SK-N-SH (cell line): ENCODE results near the gene ABCA4. TPM values are rescaled to one million over a fixed set of nuclear protein-coding genes. Genes with fewer than 3 reads are reported as not detected.

Experiments used
- CTCF ChIA-PET: fragments of 300-600, 350-600 bp; formaldehyde crosslinking; extraction: SDS; loops from one replicate; lab custom pipeline; 2021; lab: Yijun Ruan, JAX
- POLR2A ChIA-PET: fragments of 350-600 bp; sonication (Branson Sonifier 250); formaldehyde crosslinking; extraction: SDS; loops from one replicate; lab custom pipeline; 2020; ENCODE audit warnings: antibody characterized with exemption, inconsistent platforms; lab: Yijun Ruan, JAX
- DNase-seq: peaks from one replicate; pipeline ENCODE4 v3.0.0; 2012
- H2AFZ ChIP-seq: fragments of 200-600 bp; sonication (generic); 2 replicates; pipeline ENCODE4 v1.8.1; 2016; ENCODE audit warnings: antibody characterized with exemption, mild to moderate bottlenecking, low read depth
- H3F3A ChIP-seq: fragments of 200-600 bp; sonication (generic); replicated peaks from 2 replicates; pipeline ENCODE3; 2016; ENCODE audit warnings: antibody characterized with exemption, mild to moderate bottlenecking; ENCODE audit not compliant: insufficient read depth
- H3K27ac ChIP-seq, 2 experiments: fragments of 200-500 bp in 1 of 2; fragments of 200-600 bp in 1 of 2; sonication (Bioruptor generic) in 1 of 2; sonication (generic), shearing (Covaris generic) in 1 of 2; 2 replicates each; pipeline versions ENCODE4 v1.5.1 to v1.6.1; 2014 to 2016; ENCODE audit warnings: low read depth in 2 of 2, inconsistent platforms in 1 of 2, low read length in 1 of 2, mild to moderate bottlenecking in 1 of 2, mixed read lengths in 1 of 2
- H3K27me3 ChIP-seq: fragments of 200-600 bp; sonication (generic), shearing (Covaris generic); 2 replicates; pipeline ENCODE4 v1.6.1; 2016; ENCODE audit warnings: mixed run types; ENCODE audit not compliant: insufficient read depth
- H3K36me3 ChIP-seq, 2 experiments: fragments of 200-500 bp in 1 of 2; fragments of 200-600 bp in 1 of 2; sonication (Bioruptor generic) in 1 of 2; sonication (generic) in 1 of 2; replicated peaks in 1 of 2; 2 replicates each; pipeline versions ENCODE3 to v1.5.1; 2014 to 2016; ENCODE audit warnings: low read length in 1 of 2, mild to moderate bottlenecking in 1 of 2; ENCODE audit not compliant: insufficient read depth in 2 of 2, control insufficient read depth in 1 of 2
- H3K4me1 ChIP-seq, 2 experiments: fragments of 200-500 bp in 1 of 2; fragments of 200-600 bp in 1 of 2; sonication (Bioruptor generic) in 1 of 2; sonication (generic), shearing (Covaris generic) in 1 of 2; 2 replicates each; pipeline versions ENCODE4 v1.5.1 to v1.6.1; 2014 to 2016; ENCODE audit warnings: low read depth in 1 of 2, low read length in 1 of 2, mixed run types in 1 of 2; ENCODE audit not compliant: insufficient read depth in 2 of 2, control insufficient read depth in 1 of 2
- H3K4me2 ChIP-seq: fragments of 200-600 bp; sonication (generic), shearing (Covaris generic); 2 replicates; pipeline ENCODE4 v1.6.1; 2017; ENCODE audit warnings: mixed run types
- H3K4me3 ChIP-seq, 2 experiments: fragments of 200-500 bp in 1 of 2; fragments of 200-600 bp in 1 of 2; sonication (Bioruptor generic) in 1 of 2; sonication (generic), shearing (Covaris generic) in 1 of 2; 2 replicates each; pipeline versions ENCODE4 v1.5.1 to v1.8.1; 2014 to 2016; ENCODE audit warnings: low read depth in 2 of 2, inconsistent platforms in 1 of 2, low read length in 1 of 2, mild to moderate bottlenecking in 1 of 2, mixed read lengths in 1 of 2, moderate library complexity in 1 of 2
- H3K79me2 ChIP-seq: fragments of 200-600 bp; sonication (generic); 2 replicates; pipeline ENCODE4 v1.8.1; 2017; ENCODE audit warnings: mild to moderate bottlenecking; ENCODE audit not compliant: insufficient read depth
- H3K9ac ChIP-seq: fragments of 200-600 bp; sonication (generic); 2 replicates; pipeline ENCODE4 v1.6.1; 2017; ENCODE audit warnings: mixed run types
- H3K9me2 ChIP-seq: fragments of 200-600 bp; sonication (generic); 2 replicates; pipeline ENCODE4 v1.6.1; 2017; ENCODE audit warnings: mixed run types
- H3K9me3 ChIP-seq: fragments of 200-600 bp; sonication (generic); 2 replicates; pipeline ENCODE4 v1.6.1; 2017; ENCODE audit warnings: mixed run types, mild to moderate bottlenecking, moderate library complexity
- H4K20me1 ChIP-seq: fragments of 200-600 bp; sonication (generic); 2 replicates; pipeline ENCODE4 v1.6.1; 2017; ENCODE audit warnings: mild to moderate bottlenecking, mixed run types; ENCODE audit not compliant: insufficient read depth
- CHD2 ChIP-seq: fragments of 150-350 bp; IDR thresholded peaks from 2 replicates; pipeline ENCODE4 v1.6.1; 2018; ENCODE audit warnings: low read length; ENCODE audit not compliant: partially characterized antibody
- ELF1 ChIP-seq: IDR thresholded peaks from 2 replicates; pipeline ENCODE4 v1.4.0; 2012
- EP300 ChIP-seq, 2 experiments: IDR thresholded peaks; 2 replicates each; pipeline versions ENCODE4 v1.4.0 to v1.6.1; 2012; ENCODE audit warnings: borderline replicate concordance in 1 of 2, low read depth in 1 of 2, low read length in 1 of 2
- EZH2phosphoT487 ChIP-seq: fragments of 200-600 bp; sonication (generic); IDR thresholded peaks from 2 replicates; pipeline ENCODE4 v1.6.1; 2017; ENCODE audit warnings: low read depth, mixed run types, mild to moderate bottlenecking, antibody characterized with exemption, moderate library complexity, borderline replicate concordance
- FOXJ3 ChIP-seq: sonication (generic); formaldehyde crosslinking; IDR thresholded peaks from 2 replicates; pipeline ENCODE4 v1.5.1; 2020; ENCODE audit warnings: mild to moderate bottlenecking, missing genetic modification reagents
- GABPA ChIP-seq: IDR thresholded peaks from 2 replicates; pipeline ENCODE4 v1.4.0; 2012; ENCODE audit warnings: low read depth, mild to moderate bottlenecking
- GATA2 ChIP-seq: sonication (generic); formaldehyde crosslinking; IDR thresholded peaks from 2 replicates; pipeline ENCODE4 v1.5.0; 2020; ENCODE audit warnings: mild to moderate bottlenecking, missing genetic modification reagents
- IRF3 ChIP-seq: fragments of 150-350 bp; IDR thresholded peaks from 2 replicates; pipeline ENCODE4 v1.6.1; 2016; ENCODE audit warnings: mild to moderate bottlenecking, low read depth, low read length
- JUND ChIP-seq: IDR thresholded peaks from 2 replicates; pipeline ENCODE4 v1.4.0; 2012
- MEF2A ChIP-seq: IDR thresholded peaks from 2 replicates; pipeline ENCODE4 v1.4.0; 2012; ENCODE audit warnings: low read depth, borderline replicate concordance
- NFIC ChIP-seq: IDR thresholded peaks from 2 replicates; pipeline ENCODE4 v1.4.0; 2012; ENCODE audit warnings: borderline replicate concordance
- PBX3 ChIP-seq: IDR thresholded peaks from 2 replicates; pipeline ENCODE4; 2012
- POLR2AphosphoS5 ChIP-seq: IDR thresholded peaks from 2 replicates; pipeline ENCODE4 v1.6.1; 2012; ENCODE audit warnings: low read depth, low read length
- RAD21 ChIP-seq: IDR thresholded peaks from 2 replicates; pipeline ENCODE4 v1.6.1; 2012; ENCODE audit warnings: mild to moderate bottlenecking, low read length
- RXRA ChIP-seq: IDR thresholded peaks from 2 replicates; pipeline ENCODE4 v1.4.0; 2012; ENCODE audit warnings: low read depth, mild to moderate bottlenecking, borderline replicate concordance
- SIN3A ChIP-seq: IDR thresholded peaks from 2 replicates; pipeline ENCODE4 v1.6.1; 2012; ENCODE audit warnings: low read depth, mild to moderate bottlenecking, low read length, moderate library complexity, borderline replicate concordance
- SMC3 ChIP-seq: IDR thresholded peaks from 2 replicates; pipeline ENCODE4 v1.6.1; 2012; ENCODE audit warnings: low read depth, low read length, improper control_type of control experiment
- TCF12 ChIP-seq: IDR thresholded peaks from 2 replicates; pipeline ENCODE4 v1.4.0; 2012
- TEAD4 ChIP-seq: IDR thresholded peaks from 2 replicates; pipeline ENCODE4 v1.4.0; 2012; ENCODE audit warnings: mild to moderate bottlenecking, borderline replicate concordance; ENCODE audit not compliant: insufficient read depth
- YY1 ChIP-seq: IDR thresholded peaks from 2 replicates; pipeline ENCODE4 v1.4.0; 2012; ENCODE audit warnings: low read depth, mild to moderate bottlenecking
- WGBS: methylation state at CpG from one replicate; pipeline ENCODE4 v1.1.6; 2017; ENCODE audit warnings: low lambda C conversion rate; 5-methylcytosine and 5-hydroxymethylcytosine counted together
- polyA plus RNA-seq, 3 experiments: library from polyadenylated mRNA; depleted of rRNA; stranded (reverse); fragments of >200 nt; gene quantifications; 2 replicates each; pipeline ENCODE4 v1.2.3, GENCODE V29; 2012
- TF ChIP-seq, protein P1 (sequence below): IDR thresholded peaks from 2 replicates; pipeline ENCODE4 v1.4.0; 2012; ENCODE audit warnings: low read depth, borderline replicate concordance
- TF ChIP-seq, protein P2 (sequence below): IDR thresholded peaks from 2 replicates; pipeline ENCODE4 v1.4.0; 2012; ENCODE audit warnings: low read depth
- TF ChIP-seq, protein P3 (sequence below): fragments of 200-600 bp; sonication (generic); IDR thresholded peaks from 2 replicates; pipeline ENCODE4 v1.6.1; 2017; ENCODE audit warnings: antibody characterized with exemption, mild to moderate bottlenecking, moderate library complexity

ABCA4 gene
- polyA plus RNA-seq, 1 of the 3 experiments (the other 2 are of a cell fraction): 0.03 TPM

DNA sequence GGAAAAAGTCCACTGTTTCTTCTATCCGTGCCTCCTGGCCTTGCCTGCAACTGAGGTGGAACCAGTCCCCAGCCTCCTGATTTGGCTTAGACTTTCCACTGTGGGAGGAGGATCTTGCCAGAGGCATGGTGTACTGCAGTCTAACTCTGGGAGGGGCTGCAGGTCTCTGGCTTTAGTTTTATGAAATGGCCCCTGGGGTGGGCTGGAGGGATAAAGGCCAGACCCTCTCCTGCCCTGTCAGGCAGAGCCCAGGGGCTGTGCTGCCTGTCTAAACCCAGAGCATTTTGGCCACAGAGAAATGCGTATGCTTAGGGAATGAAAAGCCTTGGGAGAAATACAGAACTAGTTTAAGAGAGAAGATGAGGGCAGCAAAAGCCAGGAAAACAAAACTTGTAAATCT, 73.0 kb downstream of the ABCA4 start:
- TF ChIP-seq NFIC: no peak
- no peak for TF ChIP-seq GABPA
- no peak for TF ChIP-seq RAD21
- TF ChIP-seq RXRA: no peak
- TF ChIP-seq YY1: no peak
- no peak for TF ChIP-seq CHD2
- TF ChIP-seq ELF1: no peak
- no peak for TF ChIP-seq IRF3
- no peak for TF ChIP-seq GATA2 (CRISPR knock-in tag)
- Histone ChIP-seq H3K4me1 (peaks cover 16 to 33% of the 10 kb centered on the region in 2 experiments; a peak in 2 of 4 replicates), H2AFZ (no peak overlapping the region), H3K79me2 (no peaks in the 10 kb centered on the region), H3K9me2 (no peaks in the 10 kb centered on the region), H3K4me2 (no peak overlapping the region), H3F3A (peaks cover 17% of the 10 kb centered on the region), H3K9ac (no peak overlapping the region), H3K36me3 (no peaks in the 10 kb centered on the region), H3K9me3 (no peaks in the 10 kb centered on the region), H3K27ac (no peak overlapping the region), H3K27me3 (no peaks in the 10 kb centered on the region), H4K20me1 (no peaks in the 10 kb centered on the region), H3K4me3 (no peak overlapping the region)
- ChIA-PET POLR2A (no interaction called here), CTCF (interaction anchor here (8.1 to 35.1 kb wide), 4 partner anchors 11 to 286 kb away, joined by 81 to 889 read pairs (median 310); no protein-coding TSS in a partner anchor)
- WGBS: 96% methylated on average over 2 of the region's 2 CpGs
- DNase-seq: no peak

GRCh38 chr1:94045465-94046056, 75.4 kb downstream of the ABCA4 start:
- Histone ChIP-seq H3K9me2 (no peaks in the 10 kb centered on the region), H3K4me2 (peak overlapping the region; percentile 48; the same call in 1 of the 2 replicates), H3K27ac (peak overlapping the region in 1 of 2 experiments; percentile 58; a peak in 3 of 4 replicates), H3K36me3 (no peaks in the 10 kb centered on the region), H4K20me1 (no peaks in the 10 kb centered on the region), H3F3A (peaks cover 12% of the 10 kb centered on the region), H3K9ac (no peak overlapping the region), H3K79me2 (no peaks in the 10 kb centered on the region), H3K9me3 (no peaks in the 10 kb centered on the region), H2AFZ (no peak overlapping the region; the same call in 1 of the 2 replicates), H3K4me3 (no peak overlapping the region; a peak in 1 of 4 replicates), H3K27me3 (no peaks in the 10 kb centered on the region), H3K4me1 (peaks cover 16 to 21% of the 10 kb centered on the region in 2 experiments; a peak in 3 of 4 replicates)
- ChIA-PET POLR2A (no interaction called here), CTCF (interaction anchor here (0.5 to 35.1 kb wide), 34 partner anchors 9 to 766 kb away, joined by 3 to 889 read pairs (median 4); partner anchors contain the start of gene ARHGAP29)
- 11% methylated on average over 16 of the region's 22 CpGs for WGBS
- DNase-seq: peak; percentile 72
- TF ChIP-seq PBX3: peak; percentile 72
- TF ChIP-seq TEAD4: 0 out of 2 replicates have a peak, but pooled peaks have one; percentile 54
- peak; percentile 90 for TF ChIP-seq GATA2 (CRISPR knock-in tag)
- peak; percentile 34 for TF ChIP-seq SMC3
- no peak; the same call in 1 of the 2 replicates for TF ChIP-seq FOXJ3 (CRISPR knock-in tag)
- TF ChIP-seq RAD21: peak; percentile 51
- TF ChIP-seq, protein P1, sequence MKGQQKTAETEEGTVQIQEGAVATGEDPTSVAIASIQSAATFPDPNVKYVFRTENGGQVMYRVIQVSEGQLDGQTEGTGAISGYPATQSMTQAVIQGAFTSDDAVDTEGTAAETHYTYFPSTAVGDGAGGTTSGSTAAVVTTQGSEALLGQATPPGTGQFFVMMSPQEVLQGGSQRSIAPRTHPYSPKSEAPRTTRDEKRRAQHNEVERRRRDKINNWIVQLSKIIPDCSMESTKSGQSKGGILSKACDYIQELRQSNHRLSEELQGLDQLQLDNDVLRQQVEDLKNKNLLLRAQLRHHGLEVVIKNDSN: peak; percentile 85
- peak; percentile 87 for TF ChIP-seq TCF12
- peak; percentile 54 to 58; a peak in 3 of 4 replicates for TF ChIP-seq EP300 (IDR thresholded peaks at IDR 0.05; ENCODE audit: borderline replicate concordance in 1 of 2, low read depth in 1 of 2, low read length in 1 of 2)
- TF ChIP-seq, protein P2, sequence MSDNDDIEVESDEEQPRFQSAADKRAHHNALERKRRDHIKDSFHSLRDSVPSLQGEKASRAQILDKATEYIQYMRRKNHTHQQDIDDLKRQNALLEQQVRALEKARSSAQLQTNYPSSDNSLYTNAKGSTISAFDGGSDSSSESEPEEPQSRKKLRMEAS: peak; percentile 90
- no peak for TF ChIP-seq ELF1
- peak; percentile 25; the same call in 1 of the 2 replicates for TF ChIP-seq YY1
- no peak for TF ChIP-seq EZH2phosphoT487
- peak; percentile 43; the same call in 1 of the 2 replicates for TF ChIP-seq POLR2AphosphoS5
- 0 out of 2 replicates have a peak, but pooled peaks have one; percentile 13 for TF ChIP-seq JUND
- TF ChIP-seq MEF2A: no peak
- TF ChIP-seq SIN3A: peak; percentile 24; the same call in 1 of the 2 replicates
- TF ChIP-seq, protein P3, sequence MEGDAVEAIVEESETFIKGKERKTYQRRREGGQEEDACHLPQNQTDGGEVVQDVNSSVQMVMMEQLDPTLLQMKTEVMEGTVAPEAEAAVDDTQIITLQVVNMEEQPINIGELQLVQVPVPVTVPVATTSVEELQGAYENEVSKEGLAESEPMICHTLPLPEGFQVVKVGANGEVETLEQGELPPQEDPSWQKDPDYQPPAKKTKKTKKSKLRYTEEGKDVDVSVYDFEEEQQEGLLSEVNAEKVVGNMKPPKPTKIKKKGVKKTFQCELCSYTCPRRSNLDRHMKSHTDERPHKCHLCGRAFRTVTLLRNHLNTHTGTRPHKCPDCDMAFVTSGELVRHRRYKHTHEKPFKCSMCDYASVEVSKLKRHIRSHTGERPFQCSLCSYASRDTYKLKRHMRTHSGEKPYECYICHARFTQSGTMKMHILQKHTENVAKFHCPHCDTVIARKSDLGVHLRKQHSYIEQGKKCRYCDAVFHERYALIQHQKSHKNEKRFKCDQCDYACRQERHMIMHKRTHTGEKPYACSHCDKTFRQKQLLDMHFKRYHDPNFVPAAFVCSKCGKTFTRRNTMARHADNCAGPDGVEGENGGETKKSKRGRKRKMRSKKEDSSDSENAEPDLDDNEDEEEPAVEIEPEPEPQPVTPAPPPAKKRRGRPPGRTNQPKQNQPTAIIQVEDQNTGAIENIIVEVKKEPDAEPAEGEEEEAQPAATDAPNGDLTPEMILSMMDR: peak; percentile 81
